PC-3 (cell line): ENCODE results near the gene IFNA1. TPM values are rescaled to one million over a fixed set of nuclear protein-coding genes. Genes with fewer than 3 reads are reported as not detected.

ENCODE experiments used
- ATAC-seq: fragments of 200-7000 bp; cut with Tn5 transposase; 2 replicates; pipeline ENCODE4 v1.9.1; 2020; ENCODE audit warnings: mild to moderate bottlenecking, moderate library complexity
- BruUV-seq: library from RNA; stranded (reverse); fragments of 400-500 nt; replicated peaks from 2 replicates; lab custom pipeline; 2021; lab: Mats Ljungman, UMichigan
- CTCF ChIA-PET: fragments of 300-600 bp; sonication (Branson Sonifier 250); formaldehyde crosslinking; loops from one replicate; lab custom pipeline; 2022; ENCODE audit warnings: antibody characterized with exemption; lab: Charles Lee
- POLR2A ChIA-PET: fragments of 300-600 bp; sonication (Branson Sonifier 250); formaldehyde crosslinking; loops from one replicate; lab custom pipeline; 2022; ENCODE audit warnings: antibody characterized with exemption; ENCODE audit not compliant: unreplicated experiment; lab: Charles Lee
- DNase-seq: peaks from one replicate; pipeline ENCODE4 v3.0.0-alpha.2; 2015
- H2AFZ ChIP-seq: fragments of 300-600 bp; sonication (generic); 2 replicates; pipeline ENCODE4 v1.6.0; 2016; ENCODE audit warnings: antibody characterized with exemption, low read length
- H3F3A ChIP-seq: fragments of 300-600 bp; sonication (generic); one replicate; pipeline ENCODE4 v1.6.0; 2017; ENCODE audit warnings: antibody characterized with exemption, low read length, control low read depth, mild to moderate bottlenecking; ENCODE audit not compliant: unreplicated experiment
- H3K27ac ChIP-seq: fragments of 300-600 bp; sonication (generic); 2 replicates; pipeline ENCODE4 v1.5.1; 2016; ENCODE audit warnings: mild to moderate bottlenecking, low read length
- H3K27me3 ChIP-seq: fragments of 300-600 bp; sonication (generic); 2 replicates; pipeline ENCODE4 v1.6.1; 2016; ENCODE audit warnings: low read length, mixed read lengths
- H3K36me3 ChIP-seq: fragments of 300-600 bp; sonication (generic); 2 replicates; pipeline ENCODE4 v1.6.1; 2016; ENCODE audit warnings: low read depth, mixed run types, low read length, mixed read lengths
- H3K4me1 ChIP-seq: fragments of 300-600 bp; sonication (generic); 2 replicates; pipeline ENCODE4 v1.5.1; 2016; ENCODE audit warnings: low read length; ENCODE audit not compliant: insufficient read depth
- H3K4me2 ChIP-seq: fragments of 300-600 bp; sonication (generic); 2 replicates; pipeline ENCODE4 v1.6.0; 2016; ENCODE audit warnings: low read length
- H3K4me3 ChIP-seq: fragments of 300-600 bp; sonication (generic); 2 replicates; pipeline ENCODE4 v1.5.1; 2016; ENCODE audit warnings: mild to moderate bottlenecking, low read length, mixed read lengths
- H3K79me2 ChIP-seq: fragments of 300-600 bp; sonication (generic); 2 replicates; pipeline ENCODE4 v1.6.1; 2017; ENCODE audit warnings: low read length, mixed read lengths
- H3K9ac ChIP-seq: fragments of 300-600 bp; sonication (generic); 2 replicates; pipeline ENCODE4 v1.6.0; 2016; ENCODE audit warnings: mild to moderate bottlenecking, low read length
- H3K9me2 ChIP-seq: fragments of 300-600 bp; sonication (generic); replicated peaks from 2 replicates; pipeline ENCODE4 v1.6.1; 2016; ENCODE audit warnings: mixed run types, low read length, mixed read lengths
- H3K9me3 ChIP-seq: fragments of 300-600 bp; sonication (generic); 2 replicates; pipeline ENCODE4 v1.6.1; 2016; ENCODE audit warnings: low read length, mixed read lengths
- H4K20me1 ChIP-seq: fragments of 300-600 bp; sonication (generic); 2 replicates; pipeline ENCODE4 v1.6.1; 2016; ENCODE audit warnings: low read length, mixed read lengths
- EZH2 ChIP-seq: fragments of 300-600 bp; sonication (generic); IDR thresholded peaks from one replicate; pipeline ENCODE4 v1.6.1; 2017; ENCODE audit warnings: antibody characterized with exemption, mild to moderate bottlenecking, low read length; ENCODE audit not compliant: unreplicated experiment
- EZH2phosphoT487 ChIP-seq: fragments of 300-600 bp; sonication (generic); IDR thresholded peaks from 2 replicates; pipeline ENCODE4 v1.6.1; 2018; ENCODE audit warnings: mild to moderate bottlenecking, antibody characterized with exemption, low read length, borderline replicate concordance
- intact Hi-C: fragments of 100-400 bp; cut with micrococcal nuclease; formaldehyde crosslinking; loops from 2 replicates; pipeline ENCODE4 v1.9.0; 2023
- total RNA-seq: library from RNA; depleted of rRNA; stranded (reverse); fragments of >200 nt; gene quantifications from 2 replicates; pipeline ENCODE4 v1.2.3, GENCODE V29; 2014
- TF ChIP-seq, protein P1 (sequence below): fragments of 300-600 bp; sonication (generic); conservative IDR thresholded peaks from 2 replicates; pipeline ENCODE4 v1.5.1; 2017; ENCODE audit warnings: antibody characterized with exemption, low read depth, mild to moderate bottlenecking, low read length

IFNA1 gene
- total RNA-seq, 1 experiment from 2014 or later = not detected

DNA sequence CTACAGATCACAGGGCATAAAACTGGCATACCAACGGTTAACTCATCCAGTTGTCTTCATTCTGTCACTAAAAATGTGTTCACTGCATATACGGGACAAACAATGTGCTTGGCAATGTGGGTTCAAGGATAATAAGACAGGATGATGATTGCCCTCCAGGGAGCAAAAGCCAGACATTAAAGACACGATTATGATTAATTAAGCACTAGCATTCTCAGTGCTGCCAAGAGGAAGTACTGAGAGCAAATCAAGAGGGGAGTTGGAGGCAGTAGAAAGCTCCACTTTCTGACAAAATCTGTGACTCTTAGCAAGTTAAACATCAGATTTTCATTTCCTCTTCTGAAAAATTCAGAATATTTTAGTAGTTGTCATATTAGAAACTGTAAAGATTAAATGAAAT is 40.3 kb upstream of the IFNA1 start:
- no peaks in the 10 kb centered on the region for H3K9me3 ChIP-seq
- H3F3A ChIP-seq = no peaks in the 10 kb centered on the region
- POLR2A ChIA-PET = no interaction called here
- peaks cover 3% of the 10 kb centered on the region; the same call in 1 of the 2 replicates for H3K27me3 ChIP-seq
- 0 out of 2 replicates have a peak, but pooled peaks cover 5% of the 10 kb centered on the region for H3K4me1 ChIP-seq
- H3K9me2 ChIP-seq = no peaks in the 10 kb centered on the region
- H3K36me3 ChIP-seq = no peaks in the 10 kb centered on the region
- ATAC-seq = no peak
- no peak overlapping the region for H3K27ac ChIP-seq
- no peak overlapping the region for H3K4me3 ChIP-seq
- intact Hi-C loops = no loop called here
- CTCF ChIA-PET = no interaction called here
- no peak overlapping the region for H2AFZ ChIP-seq
- H3K79me2 ChIP-seq = no peaks in the 10 kb centered on the region
- DNase-seq = no peak
- no peak for TF ChIP-seq EZH2
- TF ChIP-seq, protein P1, sequence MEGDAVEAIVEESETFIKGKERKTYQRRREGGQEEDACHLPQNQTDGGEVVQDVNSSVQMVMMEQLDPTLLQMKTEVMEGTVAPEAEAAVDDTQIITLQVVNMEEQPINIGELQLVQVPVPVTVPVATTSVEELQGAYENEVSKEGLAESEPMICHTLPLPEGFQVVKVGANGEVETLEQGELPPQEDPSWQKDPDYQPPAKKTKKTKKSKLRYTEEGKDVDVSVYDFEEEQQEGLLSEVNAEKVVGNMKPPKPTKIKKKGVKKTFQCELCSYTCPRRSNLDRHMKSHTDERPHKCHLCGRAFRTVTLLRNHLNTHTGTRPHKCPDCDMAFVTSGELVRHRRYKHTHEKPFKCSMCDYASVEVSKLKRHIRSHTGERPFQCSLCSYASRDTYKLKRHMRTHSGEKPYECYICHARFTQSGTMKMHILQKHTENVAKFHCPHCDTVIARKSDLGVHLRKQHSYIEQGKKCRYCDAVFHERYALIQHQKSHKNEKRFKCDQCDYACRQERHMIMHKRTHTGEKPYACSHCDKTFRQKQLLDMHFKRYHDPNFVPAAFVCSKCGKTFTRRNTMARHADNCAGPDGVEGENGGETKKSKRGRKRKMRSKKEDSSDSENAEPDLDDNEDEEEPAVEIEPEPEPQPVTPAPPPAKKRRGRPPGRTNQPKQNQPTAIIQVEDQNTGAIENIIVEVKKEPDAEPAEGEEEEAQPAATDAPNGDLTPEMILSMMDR = no peak
- TF ChIP-seq EZH2phosphoT487 = no peak
- H4K20me1 ChIP-seq = no peaks in the 10 kb centered on the region
- H3K9ac ChIP-seq = no peak overlapping the region
- no TSS peak for BruUV-seq
- H3K4me2 ChIP-seq = no peak overlapping the region

DNA sequence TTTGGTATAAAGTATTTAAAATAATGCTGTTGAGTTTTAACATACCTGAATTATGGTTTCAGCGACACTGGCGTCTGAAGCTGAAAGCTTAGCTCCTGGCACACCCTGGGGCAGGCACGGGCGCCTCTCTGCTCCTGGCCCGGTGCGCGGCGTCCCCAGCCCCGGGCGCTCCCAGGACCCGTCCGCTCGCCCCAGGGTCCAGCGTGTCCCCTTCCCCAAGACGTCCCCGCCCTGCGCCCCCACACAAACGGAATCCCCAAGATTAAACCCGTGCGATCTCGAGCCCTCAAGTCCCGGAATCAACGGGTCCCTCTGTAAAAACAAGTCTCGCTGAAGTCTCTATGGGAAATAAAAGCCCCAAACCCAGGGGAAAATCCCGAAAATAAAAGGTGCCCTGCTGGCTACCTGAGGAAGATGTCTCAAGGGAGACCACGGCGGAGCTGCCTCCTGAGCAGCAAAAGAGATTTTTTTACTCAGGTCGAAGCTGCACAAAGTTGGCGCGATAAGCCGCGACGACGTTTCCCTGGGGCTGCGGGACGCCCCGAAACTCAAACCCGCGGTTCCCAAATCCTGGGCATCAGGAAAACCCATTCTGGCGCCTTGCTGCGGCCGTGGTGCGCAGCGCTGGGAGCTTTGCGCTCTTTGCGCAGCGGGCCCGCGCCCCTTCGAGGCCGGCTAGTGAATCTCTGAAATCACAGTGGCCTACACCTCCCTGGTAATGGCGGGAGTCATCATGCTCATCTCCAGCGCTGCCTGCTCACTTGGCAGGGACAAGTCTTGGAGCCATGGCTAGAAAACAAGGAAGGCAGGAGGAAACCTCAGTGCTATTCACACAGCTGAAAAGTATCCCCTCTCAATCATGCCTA is 37.6 kb upstream of the IFNA1 start:
- Histone ChIP-seq H3K79me2 (no peaks in the 10 kb centered on the region), H3K4me2 (no peak overlapping the region), H4K20me1 (no peaks in the 10 kb centered on the region), H3K9me3 (no peaks in the 10 kb centered on the region), H3K4me3 (no peak overlapping the region), H3F3A (no peaks in the 10 kb centered on the region), H3K4me1 (no peaks in the 10 kb centered on the region), H2AFZ (no peak overlapping the region), H3K9me2 (no peaks in the 10 kb centered on the region), H3K27me3 (no peaks in the 10 kb centered on the region), H3K27ac (no peak overlapping the region), H3K36me3 (no peaks in the 10 kb centered on the region), H3K9ac (no peak overlapping the region)
- ATAC-seq (no peak), DNase-seq (no peak)
- ChIA-PET POLR2A (no interaction called here), CTCF (interaction anchor here (0.7 kb wide), 1 partner anchor 153 kb away, joined by 3 read pairs; no protein-coding TSS in a partner anchor)
- BruUV-seq = no TSS peak
- intact Hi-C loops = no loop called here
- TF ChIP-seq EZH2phosphoT487 (no peak), EZH2 (no peak)
- TF ChIP-seq, protein P1 = no peak

DNA sequence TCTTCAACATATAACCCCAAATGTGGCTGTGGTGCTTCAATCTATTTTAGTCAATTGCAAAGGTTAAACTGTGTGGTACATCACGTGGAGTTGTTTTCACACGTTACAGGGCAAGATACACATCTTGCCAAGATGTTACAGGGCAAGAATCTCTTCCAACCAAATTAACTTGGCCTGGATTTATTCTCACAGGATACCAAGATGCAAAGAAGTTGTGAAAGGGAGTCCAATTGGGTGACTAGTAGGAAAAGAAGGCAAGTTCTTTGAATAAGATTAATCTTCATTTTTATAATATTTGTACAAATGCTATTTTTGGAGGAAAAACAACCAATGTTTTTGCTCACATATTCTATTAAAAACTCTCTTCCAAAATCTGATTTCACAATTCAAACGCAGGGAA is 36.1 kb upstream of the IFNA1 start:
- Histone ChIP-seq H3F3A (no peaks in the 10 kb centered on the region), H3K79me2 (no peaks in the 10 kb centered on the region), H3K4me1 (no peaks in the 10 kb centered on the region), H3K9me2 (no peaks in the 10 kb centered on the region), H3K27ac (no peak overlapping the region), H3K9me3 (no peaks in the 10 kb centered on the region), H3K27me3 (no peaks in the 10 kb centered on the region), H2AFZ (no peak overlapping the region), H3K4me3 (no peak overlapping the region), H3K9ac (no peak overlapping the region), H3K4me2 (no peak overlapping the region), H4K20me1 (no peaks in the 10 kb centered on the region), H3K36me3 (no peaks in the 10 kb centered on the region)
- POLR2A ChIA-PET = no interaction called here
- ATAC-seq (no peak), DNase-seq (no peak)
- intact Hi-C loops = no loop called here
- BruUV-seq = no TSS peak
- no peak for TF ChIP-seq EZH2
- TF ChIP-seq EZH2phosphoT487 = no peak
- TF ChIP-seq, protein P1 = no peak
- CTCF ChIA-PET = no interaction called here
